ENCODE results near the gene ARL10. TPM values are rescaled to one million over a fixed set of nuclear protein-coding genes. Genes with fewer than 3 reads are reported as not detected.
"Not testable (repeated sequence)": the region's sequence is repeated elsewhere in the genome, so short reads cannot be mapped to it uniquely, and the experiment has no call there.

Gene ARL10
- total RNA-seq, 2 experiments from 2014 or later: 8.6 to 11.0 TPM

DNA sequence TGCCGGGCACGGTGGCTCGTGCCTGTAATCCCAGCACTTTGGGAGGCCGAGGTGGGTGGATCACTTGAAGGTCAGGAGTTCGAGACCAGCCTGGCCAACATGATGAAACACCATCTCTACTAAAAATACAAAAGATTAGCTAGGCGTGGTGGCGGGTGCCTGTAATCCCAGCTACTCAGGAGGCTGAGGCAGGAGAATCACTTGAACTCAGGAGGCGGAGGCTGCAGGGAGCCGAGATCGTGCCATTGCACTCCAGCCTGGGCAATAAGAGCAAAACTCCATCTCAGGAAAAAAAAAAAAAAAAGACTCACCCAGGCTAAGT lies 42.9 kb downstream of the ARL10 start:
- ATAC-seq; POLR2A ChIA-PET; H3K27me3 Mint-ChIP-seq (ENCODE audit: low read depth); DNase-seq; H3K4me1 Mint-ChIP-seq (ENCODE audit: low read depth); H3K4me3 Mint-ChIP-seq; H3K9me3 Mint-ChIP-seq (ENCODE audit: insufficient read depth); H3K27ac Mint-ChIP-seq: not testable (repeated sequence)
- peaks cover 14% of the 10 kb centered on the region for H3K36me3 Mint-ChIP-seq (ENCODE audit: low read depth)
- CTCF ChIA-PET: interaction anchor here (1.3 to 4.3 kb wide), 2 partner anchors 8 to 679 kb away, joined by 3 to 19 read pairs; partner anchors contain the start of gene CLTB

DNA sequence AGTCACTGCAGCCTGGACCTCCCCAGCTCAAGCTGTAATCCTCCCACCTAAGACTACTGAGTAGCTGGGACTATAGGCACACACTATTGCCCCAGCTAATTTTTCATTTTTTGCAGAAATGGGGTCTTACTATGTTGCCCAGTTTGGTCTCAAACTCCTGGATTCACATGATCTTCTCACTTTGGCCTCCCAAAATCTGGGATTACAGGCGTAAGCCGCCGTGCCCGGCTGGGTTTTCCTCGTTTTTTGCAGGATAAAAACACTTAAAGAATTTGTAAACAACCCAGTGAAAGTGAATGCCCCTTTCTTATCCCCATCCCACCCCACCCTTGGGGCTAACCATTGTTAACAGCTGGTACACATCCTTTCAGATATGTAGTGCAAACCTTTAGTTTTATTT lies 43.3 kb downstream of the ARL10 start:
- Mint-ChIP-seq H3K9me3 (ENCODE audit: insufficient read depth) (no peaks in the 10 kb centered on the region), H3K27ac (no peak overlapping the region)
- POLR2A ChIA-PET: no interaction called here

DNA sequence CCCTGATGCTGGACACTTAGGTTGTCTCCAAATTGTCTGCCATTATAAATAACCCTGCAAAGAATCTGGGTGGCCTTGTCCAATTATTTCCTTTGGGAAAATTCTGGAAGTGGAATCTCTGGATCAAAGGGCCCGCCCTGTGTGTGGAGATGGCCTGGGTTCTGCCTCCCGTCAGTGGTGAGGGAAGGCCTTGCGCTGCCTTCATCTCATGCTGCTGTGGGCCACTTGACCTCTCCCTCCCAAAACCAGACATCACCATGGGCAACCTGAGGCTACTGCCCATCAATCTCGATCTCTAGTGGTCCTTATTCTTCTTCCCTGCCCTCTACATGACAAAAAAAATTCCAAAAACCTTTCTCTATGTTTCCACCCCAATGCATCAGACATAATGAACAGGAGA lies 44.5 kb downstream of the ARL10 start:
- Mint-ChIP-seq H3K36me3 (ENCODE audit: low read depth) (peaks cover 14% of the 10 kb centered on the region), H3K9me3 (ENCODE audit: insufficient read depth) (no peaks in the 10 kb centered on the region), H3K27ac (no peak overlapping the region), H3K4me3 (no peak overlapping the region), H3K27me3 (ENCODE audit: low read depth) (no peaks in the 10 kb centered on the region), H3K4me1 (ENCODE audit: low read depth) (peaks cover 13% of the 10 kb centered on the region)
- no peak for DNase-seq
- POLR2A ChIA-PET: interaction anchor here (0.5 to 1.3 kb wide), 3 partner anchors 20 to 733 kb away, joined by 3 to 5 read pairs (median 4); partner anchors contain the start of gene FAF2
- no peak for ATAC-seq
- CTCF ChIA-PET: interaction anchor here (1.4 kb wide), 1 partner anchor 38 kb away, joined by 5 read pairs; no protein-coding TSS in a partner anchor

More for the DNA sequence above, 43.3 kb downstream of the ARL10 start:
- Mint-ChIP-seq H3K36me3 (ENCODE audit: low read depth) (peaks cover 14% of the 10 kb centered on the region), H3K27me3 (ENCODE audit: low read depth) (no peaks in the 10 kb centered on the region), H3K4me3 (no peak overlapping the region), H3K4me1 (ENCODE audit: low read depth) (peaks cover 5% of the 10 kb centered on the region)
- CTCF ChIA-PET: interaction anchor here (0.8 to 1.3 kb wide), 2 partner anchors 39 to 679 kb away, joined by 3 read pairs; no protein-coding TSS in a partner anchor
- no peak for ATAC-seq
- no peak for DNase-seq

DNA sequence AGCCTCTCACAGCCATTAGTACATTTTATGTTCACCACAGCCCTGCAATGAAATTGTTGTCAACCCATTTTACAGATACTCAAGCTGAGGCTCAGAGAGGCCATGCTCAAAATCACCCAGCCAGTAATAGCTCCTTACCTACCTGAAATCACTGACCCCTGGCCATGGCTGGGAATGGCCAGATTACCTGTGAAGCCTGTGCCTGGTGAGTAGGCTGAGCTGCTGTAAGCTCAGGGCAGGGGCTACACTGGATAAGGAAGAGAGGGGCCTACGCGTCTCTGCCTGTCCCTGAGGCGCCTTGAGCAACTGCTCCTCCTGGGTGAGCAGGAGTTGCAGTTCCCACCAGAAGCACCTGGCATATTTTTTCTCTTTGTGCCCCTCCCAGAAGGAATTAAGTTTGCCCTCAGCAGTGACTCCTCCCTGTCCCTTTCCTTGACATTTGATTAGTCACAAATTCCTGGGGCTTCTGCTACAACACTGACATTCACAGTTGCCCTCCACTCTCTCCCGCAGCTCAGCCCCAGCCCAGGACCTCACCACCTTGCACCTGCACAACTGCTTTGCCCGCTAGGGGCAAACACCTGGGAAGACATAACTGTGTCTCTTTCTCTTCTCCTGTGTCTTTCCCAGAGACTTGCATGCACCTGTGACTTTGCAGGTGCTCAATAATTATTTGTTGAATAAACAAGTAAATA lies 45.3 kb downstream of the ARL10 start:
- peaks cover 14% of the 10 kb centered on the region for H3K36me3 Mint-ChIP-seq (ENCODE audit: low read depth)
- H3K4me1 Mint-ChIP-seq (ENCODE audit: low read depth): peaks cover 20% of the 10 kb centered on the region
- no peaks in the 10 kb centered on the region for H3K9me3 Mint-ChIP-seq (ENCODE audit: insufficient read depth)
- ATAC-seq (no peak), DNase-seq (no peak)
- H3K4me3 Mint-ChIP-seq: no peak overlapping the region
- no peaks in the 10 kb centered on the region for H3K27me3 Mint-ChIP-seq (ENCODE audit: low read depth)
- H3K27ac Mint-ChIP-seq: no peak overlapping the region
- POLR2A ChIA-PET: interaction anchor here (0.5 to 1.3 kb wide), 2 partner anchors 37 to 734 kb away, joined by 4 to 5 read pairs; partner anchors contain the start of gene FAF2
- CTCF ChIA-PET: interaction anchor here (1.4 kb wide), 1 partner anchor 37 kb away, joined by 5 read pairs; no protein-coding TSS in a partner anchor

DNA sequence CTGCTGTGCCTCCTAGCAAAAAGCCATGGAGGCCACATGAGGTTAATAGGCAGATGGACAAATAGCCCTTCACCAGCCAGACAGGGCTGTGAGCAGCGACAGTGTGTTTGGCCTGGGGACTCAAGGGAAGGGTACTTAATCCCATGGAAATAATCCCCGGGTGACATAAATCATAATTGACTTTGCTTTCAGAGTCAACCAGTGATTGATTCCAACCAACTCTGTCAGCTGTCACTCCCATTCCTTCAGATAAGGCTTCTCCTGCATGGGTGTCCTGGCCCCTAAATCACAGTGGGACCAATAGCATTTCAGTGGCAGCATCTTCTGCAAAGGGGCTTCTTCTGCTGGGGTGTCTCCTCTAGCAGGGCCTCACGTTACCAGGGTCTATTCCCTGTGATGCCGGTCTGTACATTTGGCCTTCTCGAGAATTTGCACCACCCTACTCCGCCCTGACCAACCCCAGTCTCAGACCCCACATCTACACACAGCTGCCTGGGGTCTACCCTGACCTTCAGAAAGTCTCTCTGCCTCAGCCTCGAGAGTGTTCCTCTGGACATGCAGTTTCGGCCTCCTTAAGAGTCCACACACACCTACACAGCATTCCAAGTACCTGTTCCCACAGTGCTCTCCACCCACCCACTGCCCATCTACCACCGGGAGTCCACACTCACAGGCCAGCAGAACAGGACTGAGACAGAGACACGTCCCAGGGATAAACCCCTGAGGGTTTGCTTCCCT lies 47.4 kb downstream of the ARL10 start:
- DNase-seq (no peak), ATAC-seq (no peak)
- Mint-ChIP-seq H3K4me3 (no peak overlapping the region), H3K9me3 (ENCODE audit: insufficient read depth) (no peaks in the 10 kb centered on the region), H3K36me3 (ENCODE audit: low read depth) (peaks cover 6% of the 10 kb centered on the region), H3K4me1 (ENCODE audit: low read depth) (peaks cover 29% of the 10 kb centered on the region), H3K27ac (no peak overlapping the region), H3K27me3 (ENCODE audit: low read depth) (no peaks in the 10 kb centered on the region)
- ChIA-PET CTCF (interaction anchor here (0.6 to 1.1 kb wide), 2 partner anchors 35 to 130 kb away, joined by 3 read pairs; no protein-coding TSS in a partner anchor), POLR2A (no interaction called here)

DNA sequence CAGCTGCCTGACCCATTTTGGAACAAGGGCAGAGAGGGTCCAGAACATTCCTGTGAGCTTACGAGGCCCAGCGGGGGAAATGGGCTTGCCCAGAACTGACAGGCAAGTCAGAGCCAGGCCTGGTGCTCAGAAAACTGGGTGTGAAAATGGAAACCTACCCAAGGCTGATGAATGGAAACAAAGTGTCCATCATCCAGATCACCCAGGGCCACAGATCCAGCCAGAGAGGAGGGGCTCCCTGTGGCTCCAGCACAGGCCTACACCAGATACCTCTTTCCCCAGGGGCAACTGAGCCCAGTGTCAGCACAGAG lies 47.9 kb downstream of the ARL10 start:
- DNase-seq: no peak
- Mint-ChIP-seq H3K36me3 (ENCODE audit: low read depth) (peaks cover 4% of the 10 kb centered on the region), H3K4me1 (ENCODE audit: low read depth) (peaks cover 29% of the 10 kb centered on the region), H3K27ac (no peak overlapping the region), H3K4me3 (no peak overlapping the region), H3K9me3 (ENCODE audit: insufficient read depth) (no peaks in the 10 kb centered on the region), H3K27me3 (ENCODE audit: low read depth) (peaks cover 1% of the 10 kb centered on the region)
- no peak for ATAC-seq
- ChIA-PET POLR2A (no interaction called here), CTCF (interaction anchor here (0.6 to 1.1 kb wide), 2 partner anchors 34 to 130 kb away, joined by 3 read pairs; no protein-coding TSS in a partner anchor)

DNA sequence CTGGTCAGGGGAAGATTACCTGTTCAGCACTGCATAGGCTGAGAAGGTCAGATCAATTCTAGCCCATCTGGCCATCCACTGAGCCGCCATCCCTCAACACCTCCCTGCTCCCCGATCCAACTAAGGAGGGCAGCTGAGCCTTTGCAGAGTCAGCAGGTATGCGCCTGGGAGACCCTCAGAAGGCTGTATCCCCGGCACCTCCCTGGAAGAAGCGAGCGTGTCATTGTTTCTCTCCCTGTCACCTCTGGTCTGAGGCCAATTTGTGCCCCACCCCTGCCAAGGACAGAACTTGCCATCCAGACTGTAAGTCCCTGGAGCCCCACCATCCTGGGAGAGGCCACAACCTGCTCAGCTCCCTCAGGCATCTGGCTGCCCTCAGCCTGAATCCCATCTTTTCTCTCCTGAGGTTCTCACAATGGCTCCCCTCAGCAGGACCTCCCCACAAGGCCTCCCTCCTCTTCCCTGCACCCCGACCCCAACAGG lies 48.5 kb downstream of the ARL10 start:
- peaks cover 29% of the 10 kb centered on the region for H3K4me1 Mint-ChIP-seq (ENCODE audit: low read depth)

DNA sequence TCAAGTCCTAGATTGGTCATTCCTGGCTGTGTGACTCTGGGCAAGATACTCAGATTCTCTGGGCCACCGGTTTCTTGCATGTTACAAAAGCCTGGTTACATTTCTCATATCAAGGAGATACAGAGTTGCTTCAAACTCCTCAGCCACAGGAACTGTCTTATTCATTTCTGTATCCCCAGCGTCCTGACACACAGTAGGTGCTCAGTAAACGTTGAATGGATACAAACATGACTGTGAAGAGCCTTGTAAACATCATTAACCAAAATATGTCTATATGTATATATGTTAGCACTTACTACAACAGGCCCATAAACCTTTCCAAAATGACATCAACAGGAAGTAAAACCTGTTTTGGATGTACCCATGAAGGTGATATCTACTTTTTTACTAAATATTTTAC lies 49.4 kb downstream of the ARL10 start:
- ChIA-PET CTCF (interaction anchor here (1.1 to 3.5 kb wide), 3 partner anchors 33 to 232 kb away, joined by 3 to 30 read pairs (median 3); partner anchors contain the start of genes FAF2, RNF44 and TSPAN17), POLR2A (interaction anchor here (0.6 kb wide), 1 partner anchor 26 kb away, joined by 3 read pairs; no protein-coding TSS in a partner anchor)
- Mint-ChIP-seq H3K27me3 (ENCODE audit: low read depth) (peaks cover 5% of the 10 kb centered on the region), H3K4me3 (peak overlapping the region; percentile 77), H3K27ac (peak overlapping the region; percentile 15), H3K9me3 (ENCODE audit: insufficient read depth) (no peaks in the 10 kb centered on the region), H3K4me1 (ENCODE audit: low read depth) (peaks cover 29% of the 10 kb centered on the region), H3K36me3 (ENCODE audit: low read depth) (peaks cover 4% of the 10 kb centered on the region)
- no peak for ATAC-seq
- no peak for DNase-seq

More for the DNA sequence above, 48.5 kb downstream of the ARL10 start:
- ChIA-PET POLR2A (no interaction called here), CTCF (interaction anchor here (0.6 to 3.5 kb wide), 3 partner anchors 34 to 129 kb away, joined by 3 to 30 read pairs (median 3); partner anchors contain the start of gene FAF2)
- H3K36me3 Mint-ChIP-seq (ENCODE audit: low read depth): peaks cover 4% of the 10 kb centered on the region
- H3K9me3 Mint-ChIP-seq (ENCODE audit: insufficient read depth): no peaks in the 10 kb centered on the region
- H3K27me3 Mint-ChIP-seq (ENCODE audit: low read depth): peaks cover 3% of the 10 kb centered on the region
- DNase-seq: no peak
- no peak overlapping the region for H3K27ac Mint-ChIP-seq
- no peak overlapping the region for H3K4me3 Mint-ChIP-seq
- no peak for ATAC-seq

DNA sequence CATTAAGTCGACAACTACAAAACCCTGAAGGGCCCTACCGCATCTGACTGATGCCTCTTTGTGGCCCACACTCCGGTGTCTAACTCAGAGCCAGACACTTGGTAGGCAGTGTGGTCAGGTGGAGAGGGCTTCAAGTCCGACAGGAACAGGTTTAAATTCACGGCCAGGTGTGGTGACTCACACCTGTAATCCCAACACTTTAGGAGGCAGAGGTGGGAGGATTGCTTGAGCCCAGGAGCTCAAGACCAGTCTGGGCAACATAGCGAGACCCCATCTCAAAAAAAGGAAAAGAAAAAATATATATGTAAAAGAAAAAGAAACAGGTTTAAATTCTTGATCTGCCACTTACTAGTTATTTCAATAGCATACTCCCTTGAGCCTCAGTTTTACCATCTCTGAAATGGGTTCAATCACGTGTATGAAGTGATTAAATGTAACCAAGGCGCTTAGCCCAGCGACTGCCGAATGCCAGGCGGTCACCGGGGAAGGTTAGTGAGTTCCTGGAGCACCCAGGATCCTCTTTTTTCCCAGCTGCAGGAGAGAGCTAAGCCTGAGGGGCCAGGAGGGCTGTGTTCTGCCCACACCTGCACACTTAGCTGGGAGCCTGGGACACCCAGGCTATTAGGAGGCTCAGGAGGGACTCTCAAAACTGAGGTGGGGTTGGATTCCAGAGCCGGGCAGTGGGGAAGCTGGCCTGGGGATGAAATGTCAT lies 50.1 kb downstream of the ARL10 start:
- POLR2A ChIA-PET: interaction anchor here (0.6 to 2.0 kb wide), 5 partner anchors 9 to 128 kb away, joined by 3 to 14 read pairs (median 5); partner anchors contain the start of genes HIGD2A, NOP16 and RNF44
- peaks cover 7% of the 10 kb centered on the region for H3K27me3 Mint-ChIP-seq (ENCODE audit: low read depth)
- H3K4me1 Mint-ChIP-seq (ENCODE audit: low read depth): peaks cover 29% of the 10 kb centered on the region
- ATAC-seq (no peak), DNase-seq (no peak)
- H3K27ac Mint-ChIP-seq: peak overlapping the region; percentile 76
- H3K36me3 Mint-ChIP-seq (ENCODE audit: low read depth): no peaks in the 10 kb centered on the region
- CTCF ChIA-PET: interaction anchor here (0.6 to 3.5 kb wide), 13 partner anchors 9 to 245 kb away, joined by 3 to 30 read pairs (median 4); partner anchors contain the start of genes FAF2, RNF44 and TSPAN17
- peak overlapping the region; percentile 77 for H3K4me3 Mint-ChIP-seq
- no peaks in the 10 kb centered on the region for H3K9me3 Mint-ChIP-seq (ENCODE audit: insufficient read depth)

DNA sequence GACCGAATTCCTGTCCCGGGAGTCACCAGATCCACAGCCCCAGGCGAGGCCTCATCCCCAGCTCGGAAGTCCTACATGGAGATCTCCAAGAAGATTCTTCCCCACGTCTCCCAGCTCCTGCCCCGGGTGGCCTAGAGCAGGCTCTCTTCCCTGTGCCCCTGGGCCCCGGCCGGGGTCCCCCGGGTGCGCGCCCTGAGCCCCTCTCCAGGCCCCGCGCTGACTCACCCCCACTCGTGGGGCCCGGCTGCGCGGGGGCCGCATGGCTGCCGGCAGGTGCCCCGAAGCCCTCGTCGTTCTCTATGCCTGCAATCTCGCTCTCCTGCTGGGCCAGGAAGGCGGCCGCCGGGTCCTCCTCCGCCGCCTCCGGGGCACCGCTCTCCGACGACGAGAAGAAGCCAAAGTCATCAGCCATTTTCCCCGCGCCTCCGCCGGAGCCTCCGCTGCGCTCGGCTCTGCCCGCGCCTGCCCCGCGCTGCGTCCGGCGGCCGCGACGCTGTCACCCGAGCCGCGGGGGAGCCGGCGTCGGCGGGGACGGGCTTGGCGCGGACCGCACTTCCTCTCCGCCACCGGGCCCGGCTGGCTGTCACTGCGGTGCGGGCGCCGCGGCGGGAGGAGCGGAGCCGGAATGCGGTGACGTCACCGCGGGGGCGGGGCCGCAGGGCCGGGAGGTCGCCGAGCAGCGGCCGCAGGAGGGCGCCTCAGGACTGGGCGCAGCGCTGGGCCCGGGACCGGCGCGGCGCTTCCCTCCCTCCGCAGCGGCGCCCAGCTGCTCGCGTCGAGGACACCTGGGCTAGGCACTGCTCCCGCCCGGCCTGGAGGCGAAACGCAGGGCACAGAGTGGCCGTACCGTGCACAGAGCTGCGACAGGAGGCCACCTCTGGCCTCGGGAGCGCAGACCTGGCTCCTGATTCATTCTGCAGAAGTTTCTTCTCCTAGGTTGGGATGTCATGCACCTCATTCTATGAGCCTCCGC lies 51.0 kb downstream of the ARL10 start, which contains the start of gene CLTB:
Gene CLTB (minus strand): TSS at position 588 of the 973 bp plus-strand sequence. CDS start 176 bp downstream, at position 412.
- ATAC-seq (peak; percentile 97), DNase-seq (peak; percentile 89)
- Mint-ChIP-seq H3K9me3 (ENCODE audit: insufficient read depth) (no peaks in the 10 kb centered on the region), H3K36me3 (ENCODE audit: low read depth) (no peaks in the 10 kb centered on the region), H3K27me3 (ENCODE audit: low read depth) (peaks cover 12% of the 10 kb centered on the region), H3K4me3 (peak within 1 kb of the TSS; percentile 77), H3K27ac (peak within 1 kb of the TSS; percentile 76), H3K4me1 (ENCODE audit: low read depth) (peaks cover 29% of the 10 kb centered on the region)
- ChIA-PET POLR2A (interaction anchor here (0.7 to 2.4 kb wide), 9 partner anchors 10 to 134 kb away, joined by 3 to 14 read pairs (median 4); partner anchors contain the start of genes FAF2, HIGD2A, NOP16 and RNF44), CTCF (interaction anchor here (0.6 to 3.5 kb wide), 29 partner anchors 10 to 244 kb away, joined by 3 to 30 read pairs (median 4); partner anchors contain the start of genes FAF2, RNF44 and TSPAN17)
